Liver (tissue), 9 donors: ENCODE data around the gene SNAPC3. TPM values are rescaled to one million over a fixed set of nuclear protein-coding genes. Genes with fewer than 3 reads are reported as not detected.
"Not testable (repeated sequence)": the region's sequence is repeated elsewhere in the genome, so short reads cannot be mapped to it uniquely, and the experiment has no call there.

ENCODE experiments used
- DNase-seq: peaks from one replicate; pipeline ENCODE4 v3.0.0-alpha.2; 2017; ENCODE audit warnings: low spot score
- H3K27ac ChIP-seq, 2 donors: one replicate each; pipeline ENCODE4 v1.7.0; 2013; ENCODE audit warnings: inconsistent platforms in 2 of 2, low read length in 2 of 2, control low read depth in 1 of 2, low read depth in 1 of 2, mild to moderate bottlenecking in 1 of 2
- H3K27me3 ChIP-seq, 4 donors: one replicate each; pipeline versions ENCODE4 v1.6.1 to v1.7.0; 2013; ENCODE audit warnings: low read length in 3 of 4, inconsistent platforms in 1 of 4, mild to moderate bottlenecking in 1 of 4, moderate library complexity in 1 of 4; ENCODE audit not compliant: control insufficient read depth in 4 of 4, insufficient read depth in 4 of 4
- H3K36me3 ChIP-seq, 4 donors: one replicate each; pipeline versions ENCODE4 v1.6.1 to v1.7.0; 2013; ENCODE audit warnings: low read length in 3 of 4, mild to moderate bottlenecking in 3 of 4, low read depth in 1 of 4, moderate library complexity in 1 of 4; ENCODE audit not compliant: control insufficient read depth in 4 of 4, insufficient read depth in 3 of 4
- H3K4me1 ChIP-seq, 4 donors: one replicate each; pipeline versions ENCODE4 v1.6.1 to v1.7.0; 2013; ENCODE audit warnings: low read length in 3 of 4, mild to moderate bottlenecking in 3 of 4, moderate library complexity in 1 of 4; ENCODE audit not compliant: control insufficient read depth in 4 of 4, insufficient read depth in 4 of 4
- H3K4me3 ChIP-seq, 3 donors: one replicate each; pipeline versions ENCODE4 v1.6.1 to v1.7.0; 2013; ENCODE audit warnings: low read length in 3 of 3, control low read depth in 1 of 3, low read depth in 1 of 3, mild to moderate bottlenecking in 1 of 3
- H3K9ac ChIP-seq, 2 donors: one replicate each; pipeline ENCODE4 v1.7.0; 2013; ENCODE audit warnings: low read length in 2 of 2, mild to moderate bottlenecking in 2 of 2, moderate library complexity in 2 of 2, control low read depth in 1 of 2, low read depth in 1 of 2
- H3K9me3 ChIP-seq, 4 donors: one replicate each; pipeline versions ENCODE4 v1.6.1 to v1.7.0; 2013; ENCODE audit warnings: low read length in 3 of 4; ENCODE audit not compliant: control insufficient read depth in 4 of 4
- ATF3 ChIP-seq: IDR thresholded peaks from 2 replicates; pipeline ENCODE4 v1.6.1; 2016; ENCODE audit warnings: antibody characterized with exemption
- CTCF ChIP-seq: fragments of 150-350 bp; IDR thresholded peaks from 2 replicates; pipeline ENCODE4 v1.5.1; 2017; ENCODE audit warnings: improper control_type of control experiment, low read depth, low read length; ENCODE audit not compliant: missing input control
- FOXA1 ChIP-seq: IDR thresholded peaks from 2 replicates; pipeline ENCODE4 v1.6.1; 2016; ENCODE audit warnings: antibody characterized with exemption
- HNF4A ChIP-seq, 2 donors: conservative IDR thresholded peaks; 2 replicates each; pipeline ENCODE4 v1.6.1; 2016; ENCODE audit warnings: antibody characterized with exemption in 2 of 2, mild to moderate bottlenecking in 2 of 2
- HNF4G ChIP-seq: IDR thresholded peaks from 2 replicates; pipeline ENCODE4 v1.6.1; 2016; ENCODE audit warnings: antibody characterized with exemption
- JUND ChIP-seq, 2 donors: IDR thresholded peaks; 2 replicates each; pipeline ENCODE4 v1.6.1; 2016; ENCODE audit warnings: antibody characterized with exemption in 2 of 2
- MAX ChIP-seq: IDR thresholded peaks from 2 replicates; pipeline ENCODE4 v1.6.1; 2016; ENCODE audit warnings: antibody characterized with exemption
- RAD21 ChIP-seq, 2 donors: IDR thresholded peaks; 2 replicates each; pipeline ENCODE4 v1.6.1; 2016; ENCODE audit warnings: antibody characterized with exemption in 2 of 2, mild to moderate bottlenecking in 2 of 2
- REST ChIP-seq: IDR thresholded peaks from 2 replicates; pipeline ENCODE4 v1.6.1; 2016; ENCODE audit warnings: antibody characterized with exemption, mild to moderate bottlenecking
- RXRA ChIP-seq, 2 donors: IDR thresholded peaks; 2 replicates each; pipeline ENCODE4 v1.6.1; 2017 to 2018; ENCODE audit warnings: antibody characterized with exemption in 2 of 2, mild to moderate bottlenecking in 1 of 2
- SP1 ChIP-seq: IDR thresholded peaks from 2 replicates; pipeline ENCODE4 v1.6.1; 2018; ENCODE audit warnings: antibody characterized with exemption, mild to moderate bottlenecking
- TAF1 ChIP-seq: conservative IDR thresholded peaks from 2 replicates; pipeline ENCODE4 v1.6.1; 2016; ENCODE audit warnings: antibody characterized with exemption, mild to moderate bottlenecking
- YY1 ChIP-seq: IDR thresholded peaks from 2 replicates; pipeline ENCODE4 v1.6.1; 2016; ENCODE audit warnings: antibody characterized with exemption, mild to moderate bottlenecking
- ZBTB33 ChIP-seq: IDR thresholded peaks from 2 replicates; pipeline ENCODE4 v1.6.1; 2016; ENCODE audit warnings: antibody characterized with exemption
- WGBS: extraction: QIAGEN DNeasy Blood & Tissue Kit; methylation state at CpG from one replicate; pipeline ENCODE4 v1.1.7; 2013; 5-methylcytosine and 5-hydroxymethylcytosine counted together
- polyA plus RNA-seq, 2 donors: library from polyadenylated mRNA; stranded (reverse) in 1 of 2; unstranded in 1 of 2; fragments of 200-250 nt in 1 of 2; fragments of >200 nt in 1 of 2; fragmentation: Nextera tagmentation in 1 of 2; extraction: Ambion mirVana in 1 of 2; gene quantifications; one replicate each; pipeline versions ENCODE4 v1.2.1 to v1.2.3, GENCODE V29; 2013 to 2015
- total RNA-seq, 2 donors: library from RNA; depleted of rRNA; stranded (reverse); fragments of >200 nt; gene quantifications; one replicate each; pipeline ENCODE4 v1.2.3, GENCODE V29; 2014
- donor health status: healthy.
- donor health status: healthy.
- donor health status: healthy.
- donor health status: healthy.
- donor health status: healthy.

The SNAPC3 gene
- total and polyA plus RNA-seq, 4 donors: 7.4 to 19.6 (median 13.5) TPM

GRCh38 chr9:15427702-15428101 is 5.0 kb downstream of the SNAPC3 start:
- H3K36me3 ChIP-seq, H3K27ac ChIP-seq, H3K9ac ChIP-seq, H3K4me3 ChIP-seq, H3K9me3 ChIP-seq, H3K27me3 ChIP-seq, DNase-seq: not testable (repeated sequence)
- H3K4me1 ChIP-seq: peaks cover 2 to 15% (median 4%) of the 10 kb centered on the region in 4 donors
- 90% methylated on average over 7 of the region's 7 CpGs for WGBS

GRCh38 chr9:15430920-15431844 is 8.5 kb downstream of the SNAPC3 start:
- DNase-seq: no peak
- no peaks in the 10 kb centered on the region for H3K27me3 ChIP-seq
- H3K4me3 ChIP-seq: no peak overlapping the region
- TF ChIP-seq JUND (IDR thresholded peaks at IDR 0.05) (no peak), REST (no peak), HNF4A (conservative IDR thresholded peaks at IDR 0.05) (no peak), MAX (no peak), TAF1 (no peak), RXRA (IDR thresholded peaks at IDR 0.05) (no peak), FOXA1 (no peak), ZBTB33 (no peak), HNF4G (no peak), SP1 (no peak), ATF3 (no peak), RAD21 (IDR thresholded peaks at IDR 0.05) (no peak), YY1 (no peak), CTCF (no peak)
- peaks cover 0 to 15% (median 7%) of the 10 kb centered on the region in 4 donors for H3K36me3 ChIP-seq
- no peak overlapping the region for H3K27ac ChIP-seq
- no peak overlapping the region for H3K9ac ChIP-seq
- 60% methylated on average over 5 of the region's 5 CpGs for WGBS
- H3K9me3 ChIP-seq: no peaks in the 10 kb centered on the region
- H3K4me1 ChIP-seq: peaks cover 0 to 5% (median 1%) of the 10 kb centered on the region in 4 donors
